Natural killer cell treated with Interleukin-12 subunit alpha and Interleukin-12 subunit beta and Interleukin-15 and Interleukin-18, amount 100 ng/mL, for 72 hours (primary cell): Measurements from ENCODE around the gene HOXD12. TPM values are rescaled to one million over a fixed set of nuclear protein-coding genes. Genes with fewer than 3 reads are reported as not detected.

Experiments used
- ATAC-seq, 2 donors: fragments of 150-1000 bp; cut with Tn5 transposase in 1 of 2; sonication (Bioruptor Pico), chemical (Tn5 transposase) in 1 of 2; 2 replicates each; pipeline ENCODE4 v1.10.0; 2021
- DNase-seq: peaks from one replicate; pipeline ENCODE4 v3.0.0; 2022; ENCODE audit warnings: low spot score
- H3K27ac Mint-ChIP-seq, 2 donors: 1 replicate in 1 of 2; 2 replicates in 1 of 2; pipeline ENCODE4 v1.8.0; 2022; ENCODE audit warnings: mixed read lengths in 2 of 2, mild to moderate bottlenecking in 1 of 2, moderate library complexity in 1 of 2
- H3K27me3 Mint-ChIP-seq, 2 donors: 1 replicate in 1 of 2; 2 replicates in 1 of 2; pipeline ENCODE4 v1.8.0; 2022; ENCODE audit warnings: mixed read lengths in 2 of 2
- H3K36me3 Mint-ChIP-seq: one replicate; pipeline ENCODE4 v1.8.0; 2022; ENCODE audit warnings: mixed read lengths
- H3K4me1 Mint-ChIP-seq, 2 donors: 1 replicate in 1 of 2; 2 replicates in 1 of 2; pipeline ENCODE4 v1.8.0; 2022; ENCODE audit warnings: low read depth in 2 of 2, mixed read lengths in 2 of 2, mild to moderate bottlenecking in 1 of 2
- H3K4me3 Mint-ChIP-seq: one replicate; pipeline ENCODE4 v1.8.0; 2022; ENCODE audit warnings: mixed read lengths
- H3K9me3 Mint-ChIP-seq: 2 replicates; pipeline ENCODE4 v1.8.0; 2022; ENCODE audit warnings: mixed read lengths
- total RNA-seq, 2 donors: library from RNA; stranded (reverse); gene quantifications; one replicate each; pipeline ENCODE4 v1.2.3, GENCODE V29; 2022

The HOXD12 gene
- total RNA-seq, 2 donors from 2014 or later: not detected

GRCh38 chr2:176111309-176111663 lies 11.7 kb downstream of the HOXD12 start:
- H3K27ac Mint-ChIP-seq: no peak overlapping the region
- peaks cover 2% of the 10 kb centered on the region for H3K36me3 Mint-ChIP-seq
- H3K4me3 Mint-ChIP-seq: no peak overlapping the region
- peaks cover 2 to 8% of the 10 kb centered on the region in 2 donors for H3K4me1 Mint-ChIP-seq
- DNase-seq (no peak), ATAC-seq (no peak)
- no peaks in the 10 kb centered on the region for H3K9me3 Mint-ChIP-seq
- H3K27me3 Mint-ChIP-seq: peaks cover 43 to 62% of the 10 kb centered on the region in 2 donors

DNA sequence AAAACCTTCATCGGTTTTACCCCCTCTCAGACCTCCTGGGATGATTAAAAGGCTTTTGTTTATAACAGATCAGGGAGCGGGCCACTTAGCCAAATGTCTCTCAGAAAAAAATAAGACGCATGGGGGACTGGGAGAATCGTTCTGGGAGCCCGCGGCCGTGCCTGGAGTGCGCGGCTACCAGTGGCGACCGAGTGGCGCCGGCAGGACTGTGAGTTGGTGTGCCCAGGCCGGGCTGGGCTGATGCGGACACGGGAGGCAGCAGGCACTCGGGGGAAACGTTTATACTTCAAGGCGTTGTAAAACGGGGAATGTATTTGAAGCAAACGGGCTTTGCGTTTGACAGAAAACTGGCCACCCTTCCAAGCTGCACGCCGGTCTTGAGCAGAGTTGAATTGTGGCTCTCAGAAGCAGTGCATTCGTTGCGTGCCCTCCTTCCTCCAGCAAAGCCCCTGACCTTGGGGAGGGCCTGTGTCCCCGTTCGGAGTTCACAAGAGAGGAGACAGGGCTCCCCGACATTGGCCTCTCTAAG lies 12.3 kb downstream of the HOXD12 start:
- Mint-ChIP-seq H3K27me3 (peaks cover 48 to 64% of the 10 kb centered on the region in 2 donors), H3K27ac (no peak overlapping the region), H3K4me1 (peaks cover 0 to 6% of the 10 kb centered on the region in 2 donors), H3K9me3 (no peaks in the 10 kb centered on the region), H3K4me3 (no peak overlapping the region), H3K36me3 (peaks cover 3% of the 10 kb centered on the region)
- DNase-seq: no peak
- no peak for ATAC-seq

GRCh38 chr2:176112375-176113302 lies 13.0 kb downstream of the HOXD12 start:
- ATAC-seq: no peak

DNA sequence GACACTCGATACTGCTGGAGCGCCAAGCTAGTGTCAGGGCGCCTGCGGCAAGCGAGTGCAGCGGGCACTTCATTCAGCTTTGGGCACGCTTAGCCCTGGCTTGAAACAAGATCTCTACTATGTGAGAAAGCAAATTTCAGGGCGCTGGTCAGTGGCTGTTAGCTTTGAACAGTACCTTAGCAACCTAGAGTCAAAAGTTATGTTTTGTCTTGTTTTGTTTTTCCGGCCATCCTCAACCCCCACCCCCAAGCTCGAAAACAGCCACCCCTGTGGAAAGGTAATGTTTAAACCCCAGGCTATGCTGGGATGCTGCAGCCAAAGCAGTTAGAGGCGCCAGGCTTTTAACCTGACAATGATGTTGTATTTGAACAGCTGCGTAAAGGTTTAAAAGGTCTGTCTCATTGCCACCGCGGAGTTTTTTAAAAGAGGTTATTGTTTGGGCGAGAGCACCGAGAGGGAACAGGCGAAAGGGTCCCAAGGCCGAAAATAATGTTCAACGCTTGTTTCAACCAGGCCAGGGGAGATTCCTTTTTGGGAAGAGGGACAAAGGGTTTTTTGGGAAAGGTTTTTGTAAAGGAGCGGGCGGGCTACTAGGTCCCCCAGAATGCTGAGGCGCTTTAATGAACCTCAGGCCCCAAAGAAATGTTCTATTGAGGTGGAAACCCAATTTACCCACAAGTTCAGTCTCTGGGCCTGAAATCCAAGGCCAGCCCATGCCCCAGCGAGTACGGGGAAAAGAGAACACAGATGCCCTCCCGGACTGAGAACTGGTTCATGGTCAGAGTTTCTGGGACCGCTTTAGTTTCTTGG lies 14.7 kb downstream of the HOXD12 start:
- DNase-seq (no peak), ATAC-seq (no peak)
- peaks cover 13% of the 10 kb centered on the region for H3K36me3 Mint-ChIP-seq
- H3K4me1 Mint-ChIP-seq: peaks cover 9 to 10% of the 10 kb centered on the region in 2 donors
- H3K27ac Mint-ChIP-seq: no peak overlapping the region
- peaks cover 57 to 79% of the 10 kb centered on the region in 2 donors for H3K27me3 Mint-ChIP-seq
- H3K9me3 Mint-ChIP-seq: peaks cover 3% of the 10 kb centered on the region
- no peak overlapping the region for H3K4me3 Mint-ChIP-seq

More at GRCh38 chr2:176112375-176113302, 13.0 kb downstream of the HOXD12 start:
- Mint-ChIP-seq H3K4me3 (no peak overlapping the region), H3K36me3 (peaks cover 6% of the 10 kb centered on the region), H3K4me1 (peaks cover 0 to 6% of the 10 kb centered on the region in 2 donors), H3K27me3 (peaks cover 49 to 71% of the 10 kb centered on the region in 2 donors), H3K27ac (no peak overlapping the region), H3K9me3 (no peaks in the 10 kb centered on the region)
- DNase-seq: no peak

DNA sequence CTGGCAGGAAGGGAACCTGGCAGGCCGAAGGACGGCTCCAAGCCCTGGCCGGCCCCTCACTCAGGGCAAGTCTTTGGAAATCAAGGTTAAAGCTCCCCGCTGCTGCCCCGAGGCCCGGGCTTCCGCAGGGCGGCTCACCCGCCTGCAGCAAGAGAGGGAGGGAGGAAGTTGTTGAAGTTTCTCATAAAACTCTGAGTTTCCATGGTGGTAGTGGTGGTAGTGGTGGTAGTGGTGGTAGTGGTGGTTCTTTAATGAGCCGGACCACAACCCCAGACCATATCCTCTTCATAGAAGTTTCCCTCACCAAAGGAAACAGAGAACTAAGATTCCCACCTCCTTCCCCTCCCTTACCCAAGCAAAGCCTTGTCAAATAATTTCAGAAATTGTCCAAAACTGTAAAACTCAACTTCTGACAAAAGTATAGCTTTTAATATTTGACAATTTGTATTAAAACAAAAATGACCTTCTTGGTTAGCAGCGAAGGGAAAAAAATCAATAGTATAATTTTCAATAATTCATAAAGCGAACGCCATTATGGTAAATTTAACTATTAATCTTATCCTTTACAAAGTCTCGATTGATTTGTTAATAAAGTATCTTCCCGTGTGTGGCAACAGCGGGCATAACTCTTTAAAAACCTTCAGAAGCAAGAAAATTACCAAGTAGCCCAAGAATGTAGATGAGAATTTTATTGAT lies 15.5 kb downstream of the HOXD12 start:
- H3K4me1 Mint-ChIP-seq: peaks cover 8 to 9% of the 10 kb centered on the region in 2 donors
- H3K9me3 Mint-ChIP-seq: peaks cover 3% of the 10 kb centered on the region
- ATAC-seq (no peak), DNase-seq (no peak)
- H3K27me3 Mint-ChIP-seq: peaks cover 57 to 79% of the 10 kb centered on the region in 2 donors
- no peak overlapping the region for H3K4me3 Mint-ChIP-seq
- no peak overlapping the region for H3K27ac Mint-ChIP-seq
- H3K36me3 Mint-ChIP-seq: peaks cover 13% of the 10 kb centered on the region

DNA sequence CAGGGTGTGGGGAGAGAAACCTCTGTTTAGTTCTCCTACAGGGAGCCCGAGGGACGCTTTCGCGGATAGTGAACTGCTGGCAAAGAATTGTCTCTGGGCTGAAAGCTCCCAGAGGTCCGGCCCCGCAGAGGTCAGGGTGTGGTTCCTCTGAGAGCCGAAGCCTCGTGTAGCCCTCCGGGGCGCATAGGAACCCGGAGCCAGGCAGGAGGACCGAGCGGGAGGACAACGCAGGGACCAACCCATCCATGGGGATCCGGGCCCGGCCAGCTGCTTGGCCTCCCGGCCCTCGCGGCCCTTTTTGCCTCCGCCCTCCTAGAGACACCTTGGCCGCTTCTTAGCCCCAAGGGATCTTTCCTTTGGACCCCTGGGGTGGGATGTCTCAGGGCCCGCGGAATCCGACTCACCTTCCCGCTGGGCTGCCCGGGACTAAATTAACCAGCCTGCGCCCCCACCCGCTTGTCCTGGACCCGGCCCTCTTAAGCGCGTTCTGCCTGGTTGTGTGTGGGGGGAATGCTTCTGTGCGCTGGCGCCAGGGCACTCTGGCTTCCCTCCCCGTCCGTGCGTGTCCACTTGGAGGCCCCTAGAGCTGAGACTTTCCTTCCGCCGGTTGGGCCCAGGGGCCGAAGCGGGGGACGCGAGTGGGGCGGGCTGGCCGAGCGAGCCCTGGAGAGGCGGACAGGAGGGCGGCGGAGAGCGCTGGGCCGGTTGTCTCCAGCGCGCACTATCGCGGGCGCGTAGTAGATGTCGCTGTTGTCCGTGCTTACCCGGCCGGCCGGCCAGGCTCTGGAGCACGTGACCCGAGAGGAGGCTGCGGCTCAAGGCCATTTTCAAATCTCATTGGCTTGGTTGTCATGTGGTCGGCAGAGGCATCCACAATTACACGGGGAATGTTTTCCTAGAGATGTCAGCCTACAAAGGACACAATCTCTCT lies 16.6 kb downstream of the HOXD12 start, which contains the start of gene HOXD10:
HOXD10 (plus strand) TSS at position 896 of the 931 bp plus-strand sequence. CDS start 56 bp downstream, outside the sequence.
- no peak within 1 kb of the TSS for H3K4me3 Mint-ChIP-seq
- H3K27me3 Mint-ChIP-seq: peaks cover 57 to 83% of the 10 kb centered on the region in 2 donors
- no peak for ATAC-seq
- H3K27ac Mint-ChIP-seq: no peak within 1 kb of the TSS
- H3K4me1 Mint-ChIP-seq: peaks cover 8 to 9% of the 10 kb centered on the region in 2 donors
- H3K9me3 Mint-ChIP-seq: peaks cover 3% of the 10 kb centered on the region
- DNase-seq: no peak
- H3K36me3 Mint-ChIP-seq: peaks cover 13% of the 10 kb centered on the region

- no peak overlapping the region for H3K27ac Mint-ChIP-seq
- peaks cover 13% of the 10 kb centered on the region for H3K36me3 Mint-ChIP-seq
- H3K27me3 Mint-ChIP-seq: peaks cover 52 to 79% of the 10 kb centered on the region in 2 donors
- DNase-seq (no peak), ATAC-seq (no peak)
- H3K9me3 Mint-ChIP-seq: peaks cover 3% of the 10 kb centered on the region
- no peak overlapping the region for H3K4me3 Mint-ChIP-seq
- peaks cover 8 to 9% of the 10 kb centered on the region in 2 donors for H3K4me1 Mint-ChIP-seq
These were observed 17.7 kb downstream of the HOXD12 start for GRCh38 chr2:176117162-176117822.

DNA sequence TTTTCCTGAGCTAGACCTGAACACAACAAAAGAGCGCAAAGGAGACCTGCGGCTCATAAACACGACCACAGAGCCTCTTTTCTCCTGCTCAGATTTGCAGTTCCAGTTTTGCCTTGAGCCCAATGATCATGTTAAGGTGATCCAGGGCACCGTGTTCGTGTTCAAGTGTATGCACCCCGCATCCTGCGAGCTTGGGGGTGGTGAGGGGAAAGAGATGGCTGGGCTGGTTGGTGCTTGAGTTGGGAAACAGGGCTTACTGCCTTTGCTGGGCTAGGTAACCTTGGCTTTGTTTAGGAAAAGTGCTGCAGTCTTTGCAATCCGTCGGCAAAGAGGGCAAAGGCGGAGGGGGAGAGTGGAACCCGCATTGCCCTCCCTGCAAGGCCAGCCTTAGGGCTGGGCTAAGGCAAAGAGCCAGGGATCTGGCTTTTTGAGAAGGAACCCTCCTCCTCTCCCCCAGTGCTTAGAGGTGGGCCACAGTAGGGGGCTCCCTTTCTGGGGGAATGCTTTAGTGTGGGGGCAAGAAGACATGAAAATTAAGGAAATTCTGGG lies 18.3 kb downstream of the HOXD12 start:
- H3K27ac Mint-ChIP-seq: no peak overlapping the region
- DNase-seq: no peak

DNA sequence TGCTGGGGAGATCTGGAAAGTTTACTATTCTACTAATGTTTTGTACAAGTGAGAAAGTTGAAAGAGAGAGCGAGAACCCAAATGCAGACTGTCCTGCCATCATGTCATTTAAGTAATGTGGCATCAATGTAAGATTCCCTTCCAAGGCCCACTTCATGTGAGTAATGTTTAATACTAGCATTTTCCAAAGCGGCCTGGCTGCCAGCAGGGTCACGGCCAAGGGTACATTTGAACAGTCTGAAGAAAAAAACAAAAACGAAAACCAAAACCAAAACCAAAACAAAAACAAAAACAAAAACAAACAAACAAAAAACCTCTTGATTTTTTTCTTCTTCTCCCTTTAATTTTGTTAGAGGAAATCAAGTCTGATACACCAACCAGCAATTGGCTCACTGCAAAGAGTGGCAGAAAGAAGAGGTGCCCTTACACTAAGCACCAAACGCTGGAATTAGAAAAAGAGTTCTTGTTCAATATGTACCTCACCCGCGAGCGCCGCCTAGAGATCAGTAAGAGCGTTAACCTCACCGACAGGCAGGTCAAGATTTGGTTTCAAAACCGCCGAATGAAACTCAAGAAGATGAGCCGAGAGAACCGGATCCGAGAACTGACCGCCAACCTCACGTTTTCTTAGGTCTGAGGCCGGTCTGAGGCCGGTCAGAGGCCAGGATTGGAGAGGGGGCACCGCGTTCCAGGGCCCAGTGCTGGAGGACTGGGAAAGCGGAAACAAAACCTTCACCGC lies 19.2 kb downstream of the HOXD12 start:
- H3K4me3 Mint-ChIP-seq: peak overlapping the region; percentile 40
- no peak overlapping the region for H3K27ac Mint-ChIP-seq
- peaks cover 9 to 11% of the 10 kb centered on the region in 2 donors for H3K4me1 Mint-ChIP-seq
- peaks cover 3% of the 10 kb centered on the region for H3K9me3 Mint-ChIP-seq
- DNase-seq: no peak
- peaks cover 13% of the 10 kb centered on the region for H3K36me3 Mint-ChIP-seq
- H3K27me3 Mint-ChIP-seq: peaks cover 54 to 69% of the 10 kb centered on the region in 2 donors
- no peak for ATAC-seq

More for the DNA sequence above, 18.3 kb downstream of the HOXD12 start:
- Mint-ChIP-seq H3K4me3 (peak overlapping the region; percentile 40), H3K36me3 (peaks cover 13% of the 10 kb centered on the region), H3K9me3 (peaks cover 3% of the 10 kb centered on the region), H3K4me1 (peaks cover 8 to 9% of the 10 kb centered on the region in 2 donors), H3K27me3 (peaks cover 53 to 74% of the 10 kb centered on the region in 2 donors)
- no peak for ATAC-seq

- ATAC-seq (no peak), DNase-seq (no peak)
- H3K9me3 Mint-ChIP-seq: peaks cover 3% of the 10 kb centered on the region
- H3K27me3 Mint-ChIP-seq: peaks cover 64 to 73% of the 10 kb centered on the region in 2 donors
- peaks cover 13% of the 10 kb centered on the region for H3K36me3 Mint-ChIP-seq
- no peak overlapping the region for H3K27ac Mint-ChIP-seq
- peaks cover 9 to 13% of the 10 kb centered on the region in 2 donors for H3K4me1 Mint-ChIP-seq
- H3K4me3 Mint-ChIP-seq: no peak overlapping the region
These were observed 21.0 kb downstream of the HOXD12 start for GRCh38 chr2:176120364-176121189.
